Suprapubic skin (tissue), 4 donors: ENCODE data around the gene SYNM.

Experiments used
- EP300 ChIP-seq: sonication (generic); formaldehyde crosslinking; IDR thresholded peaks from one replicate; pipeline ENCODE4 v1.6.1; 2017; ENCODE audit warnings: antibody characterized with exemption
- POLR2A ChIP-seq, 2 donors: fragments of 450-650 bp; IDR thresholded peaks; one replicate each; pipeline ENCODE4 v1.6.1; 2017; ENCODE audit warnings: antibody characterized with exemption in 2 of 2, mild to moderate bottlenecking in 2 of 2, moderate library complexity in 2 of 2
- POLR2AphosphoS5 ChIP-seq, 3 donors: sonication (generic); formaldehyde crosslinking; IDR thresholded peaks; one replicate each; pipeline ENCODE4 v1.6.1; 2017; ENCODE audit warnings: antibody characterized with exemption in 3 of 3
- TF ChIP-seq, protein P1 (sequence below), 2 donors: fragments of 200-600 bp in 1 of 2; fragments of 450-650 bp in 1 of 2; sonication (generic) in 1 of 2; IDR thresholded peaks; one replicate each; pipeline ENCODE4 v1.5.1; 2016 to 2019; ENCODE audit warnings: antibody characterized with exemption in 2 of 2, mild to moderate bottlenecking in 1 of 2, moderate library complexity in 1 of 2

DNA sequence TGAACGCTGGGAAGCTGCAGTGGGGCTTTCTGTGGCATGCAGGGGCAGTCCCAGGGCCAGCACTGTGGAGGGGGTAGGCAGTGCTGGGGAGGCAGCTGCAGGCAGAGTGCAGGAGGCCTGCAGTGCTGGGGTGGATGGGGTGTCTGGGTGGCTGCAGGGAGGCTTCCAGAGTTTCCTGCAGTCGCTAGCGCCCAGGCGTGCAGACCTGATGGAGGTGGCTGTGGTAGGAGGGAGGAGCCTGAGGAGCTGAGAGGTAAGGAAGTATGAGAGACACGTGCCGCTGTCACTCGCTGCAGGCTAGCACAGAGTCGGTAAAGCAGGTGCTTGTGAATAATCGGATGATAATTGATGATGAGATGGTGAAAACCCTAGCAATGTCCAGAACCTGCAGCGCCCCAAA lies 16.3 kb downstream of the SYNM start:
- TF ChIP-seq, protein P1, sequence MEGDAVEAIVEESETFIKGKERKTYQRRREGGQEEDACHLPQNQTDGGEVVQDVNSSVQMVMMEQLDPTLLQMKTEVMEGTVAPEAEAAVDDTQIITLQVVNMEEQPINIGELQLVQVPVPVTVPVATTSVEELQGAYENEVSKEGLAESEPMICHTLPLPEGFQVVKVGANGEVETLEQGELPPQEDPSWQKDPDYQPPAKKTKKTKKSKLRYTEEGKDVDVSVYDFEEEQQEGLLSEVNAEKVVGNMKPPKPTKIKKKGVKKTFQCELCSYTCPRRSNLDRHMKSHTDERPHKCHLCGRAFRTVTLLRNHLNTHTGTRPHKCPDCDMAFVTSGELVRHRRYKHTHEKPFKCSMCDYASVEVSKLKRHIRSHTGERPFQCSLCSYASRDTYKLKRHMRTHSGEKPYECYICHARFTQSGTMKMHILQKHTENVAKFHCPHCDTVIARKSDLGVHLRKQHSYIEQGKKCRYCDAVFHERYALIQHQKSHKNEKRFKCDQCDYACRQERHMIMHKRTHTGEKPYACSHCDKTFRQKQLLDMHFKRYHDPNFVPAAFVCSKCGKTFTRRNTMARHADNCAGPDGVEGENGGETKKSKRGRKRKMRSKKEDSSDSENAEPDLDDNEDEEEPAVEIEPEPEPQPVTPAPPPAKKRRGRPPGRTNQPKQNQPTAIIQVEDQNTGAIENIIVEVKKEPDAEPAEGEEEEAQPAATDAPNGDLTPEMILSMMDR (IDR thresholded peaks at IDR 0.05) = no peak
- TF ChIP-seq POLR2AphosphoS5 (IDR thresholded peaks at IDR 0.05) (no peak), POLR2A (IDR thresholded peaks at IDR 0.05) (no peak), EP300 (no peak)
